ENCODE data around the gene AQP1.

Gene AQP1

GRCh38 chr7:30938435-30939316 lies 27.0 kb downstream of the AQP1 start:
- DNase-seq, result peak; percentile 90

- peak; percentile 54 for DNase-seq
These were observed 30.1 kb downstream of the AQP1 start for GRCh38 chr7:30941582-30942323.

GRCh38 chr7:30950197-30950596 lies 38.5 kb downstream of the AQP1 start:
- no peak for DNase-seq

GRCh38 chr7:30954914-30955313 lies 43.3 kb downstream of the AQP1 start:
- no peak for DNase-seq

- DNase-seq, result no peak
These were observed 45.1 kb downstream of the AQP1 start for GRCh38 chr7:30956704-30957103.

- DNase-seq, result no peak
These were observed 52.2 kb downstream of the AQP1 start, which contains the start of gene GHRHR for GRCh38 chr7:30963842-30964241. Gene GHRHR, plus strand, starts transcription at chr7:30963953. Its CDS starts 116 bp downstream, at chr7:30964069.

- DNase-seq, result no peak
These were observed 53.7 kb downstream of the AQP1 start for GRCh38 chr7:30965372-30965771.

- DNase-seq, result no peak
These were observed 54.2 kb downstream of the AQP1 start for GRCh38 chr7:30965883-30966282.

GRCh38 chr7:30968294-30968693 lies 56.6 kb downstream of the AQP1 start:
- DNase-seq, result no peak

GRCh38 chr7:30968747-30969603 lies 57.3 kb downstream of the AQP1 start:
- DNase-seq, result no peak

- DNase-seq, result no peak
These were observed 57.9 kb downstream of the AQP1 start for GRCh38 chr7:30969604-30969970.

GRCh38 chr7:30970074-30970473 lies 58.4 kb downstream of the AQP1 start:
- no peak for DNase-seq

- peak; percentile 52 for DNase-seq
These were observed 59.0 kb downstream of the AQP1 start for GRCh38 chr7:30970594-30971094.

- DNase-seq, result no peak
These were observed 59.8 kb downstream of the AQP1 start for GRCh38 chr7:30971440-30971839.

- DNase-seq, result no peak
These were observed 60.3 kb downstream of the AQP1 start for GRCh38 chr7:30971840-30972563.

- DNase-seq, result no peak
These were observed 61.6 kb downstream of the AQP1 start for GRCh38 chr7:30973292-30973691.

GRCh38 chr7:30973791-30974604 lies 62.3 kb downstream of the AQP1 start:
- no peak for DNase-seq

GRCh38 chr7:30974605-30975255 lies 63.1 kb downstream of the AQP1 start:
- peak; percentile 59 for DNase-seq

Data from NCI-H69 (cell line).